Right lobe of liver (tissue), 6 donors: Measurements from ENCODE around the gene MYOCOS. TPM values are rescaled to one million over a fixed set of nuclear protein-coding genes. Genes with fewer than 3 reads are reported as not detected.

Experiments used
- ATAC-seq, 4 donors: fragments of 200-7000 bp; cut with Tn5 transposase; one replicate each; pipeline ENCODE4 v1.9.1; 2020; ENCODE audit warnings: mild to moderate bottlenecking in 4 of 4, moderate library complexity in 4 of 4
- DNase-seq, 3 donors: peaks; one replicate each; pipeline ENCODE4 v3.0.0-alpha.2; 2020
- H3K27ac ChIP-seq, 3 donors: fragments of 200-600 bp; one replicate each; pipeline ENCODE4 v1.8.0; 2022
- H3K27me3 ChIP-seq, 2 donors: fragments of 200-600 bp; one replicate each; pipeline ENCODE4 v1.8.0; 2022
- H3K36me3 ChIP-seq, 4 donors: fragments of 200-600 bp; sonication (generic) in 1 of 4; one replicate each; pipeline versions ENCODE4 v1.5.1 to v1.8.0; 2017 to 2022; ENCODE audit warnings: control low read depth in 1 of 4
- H3K4me1 ChIP-seq, 4 donors: fragments of 200-600 bp; sonication (generic) in 1 of 4; one replicate each; pipeline versions ENCODE4 v1.5.1 to v1.8.0; 2017 to 2022; ENCODE audit warnings: control low read depth in 1 of 4
- H3K4me3 ChIP-seq, 3 donors: fragments of 200-600 bp; one replicate each; pipeline ENCODE4 v1.8.0; 2022
- H3K9me3 ChIP-seq, 4 donors: fragments of 200-600 bp; sonication (generic) in 1 of 4; one replicate each; pipeline versions ENCODE4 v1.5.1 to v1.8.0; 2017 to 2022; ENCODE audit warnings: control low read depth in 1 of 4
- CTCF ChIP-seq, 4 donors: fragments of 200-600 bp in 3 of 4; fragments of 450-650 bp in 1 of 4; IDR thresholded peaks; one replicate each; pipeline versions ENCODE4 v1.5.1 to v1.8.0; 2016 to 2022; ENCODE audit warnings: antibody characterized with exemption in 4 of 4, mild to moderate bottlenecking in 2 of 4
- POLR2A ChIP-seq: fragments of 450-650 bp; IDR thresholded peaks from one replicate; pipeline ENCODE4 v1.6.1; 2017; ENCODE audit warnings: antibody characterized with exemption, mild to moderate bottlenecking
- WGBS: methylation state at CpG from one replicate; pipeline ENCODE4 v1.1.6; 2018; ENCODE audit warnings: low coverage, low lambda C conversion rate; ENCODE audit not compliant: insufficient coverage; ENCODE audit errors: missing lambda C conversion rate; 5-methylcytosine and 5-hydroxymethylcytosine counted together
- intact Hi-C, 2 donors: fragments of 100-400 bp; cut with DNase I; formaldehyde crosslinking; loops; one replicate each; pipeline versions ENCODE4 v1.11.2 to v1.14.1; 2022
- total RNA-seq, 6 experiments: library from RNA; depleted of rRNA in 2 of 6; stranded (reverse); fragments of >200 nt in 2 of 6; fragmentation: NEBNext Ultra II Directional in 3 of 6; extraction: Animal tissue kit (Norgen Biotek cat#: 25700) in 3 of 6; gene quantifications; one replicate each; pipeline versions ENCODE4 v1.1.0 to v1.2.4, GENCODE V29; 2016 to 2023
- donor health status: DM: no; HTN: yes; CAD: no.
- donor health status: DM: no; HTN: no; CAD: no.
- donor health status: DM: no; HTN: no; CAD: no.
- donor health status: DM: no; HTN: yes; CAD: no.
- donor health status: DM: no; HTN: yes; CAD: no.

MYOCOS gene
- total RNA-seq, 6 experiments from 2014 or later: not detected

GRCh38 chr1:171583591-171584201, 38.3 kb upstream of the MYOCOS start:
- Histone ChIP-seq H3K36me3 (peaks cover 0 to 64% (median 34%) of the 10 kb centered on the region in 4 donors), H3K4me3 (no peak overlapping the region), H3K27me3 (no peaks in the 10 kb centered on the region), H3K4me1 (no peaks in the 10 kb centered on the region), H3K27ac (no peak overlapping the region), H3K9me3 (no peaks in the 10 kb centered on the region)
- intact Hi-C loops: loop anchor here in 1 of 2 donors (10.0 kb wide), 1 partner anchor 49 kb away; no protein-coding TSS in a partner anchor
- no CpG with 5 or more reads among the region's 1 CpG for WGBS
- DNase-seq: no peak
- no peak for ATAC-seq
- no peak for TF ChIP-seq CTCF (IDR thresholded peaks at IDR 0.05)
- TF ChIP-seq POLR2A: no peak

- Histone ChIP-seq H3K4me3 (no peak overlapping the region), H3K36me3 (peaks cover 0 to 69% (median 27%) of the 10 kb centered on the region in 4 donors), H3K27ac (no peak overlapping the region), H3K4me1 (no peaks in the 10 kb centered on the region), H3K27me3 (no peaks in the 10 kb centered on the region), H3K9me3 (no peaks in the 10 kb centered on the region)
- intact Hi-C loops: loop anchor here in 1 of 2 donors (10.0 kb wide), 1 partner anchor 51 kb away; no protein-coding TSS in a partner anchor
- ATAC-seq: no peak
- no peak for DNase-seq
- WGBS: 95% methylated on average over 8 of the region's 9 CpGs
- TF ChIP-seq POLR2A (no peak), CTCF (IDR thresholded peaks at IDR 0.05) (no peak)
Measured at GRCh38 chr1:171585715-171586114, 36.3 kb upstream of the MYOCOS start.

GRCh38 chr1:171588230-171588629, 33.8 kb upstream of the MYOCOS start:
- no peak overlapping the region for H3K4me3 ChIP-seq
- TF ChIP-seq CTCF (IDR thresholded peaks at IDR 0.05) (no peak), POLR2A (no peak)
- intact Hi-C loops: loop anchor here in 1 of 2 donors (10.0 kb wide), 1 partner anchor 53 kb away; no protein-coding TSS in a partner anchor
- no peaks in the 10 kb centered on the region for H3K27me3 ChIP-seq
- peaks cover 0 to 82% (median 31%) of the 10 kb centered on the region in 4 donors for H3K36me3 ChIP-seq
- DNase-seq (no peak), ATAC-seq (no peak)
- no peak overlapping the region for H3K27ac ChIP-seq
- 83% methylated on average over 2 of the region's 2 CpGs for WGBS
- no peaks in the 10 kb centered on the region for H3K9me3 ChIP-seq
- no peaks in the 10 kb centered on the region for H3K4me1 ChIP-seq

- intact Hi-C loops: no loop called here
- no peak overlapping the region for H3K27ac ChIP-seq
- no peak overlapping the region for H3K4me3 ChIP-seq
- WGBS: 50% methylated on average over 1 of the region's 1 CpG
- no peaks in the 10 kb centered on the region for H3K9me3 ChIP-seq
- ATAC-seq (no peak), DNase-seq (no peak)
- TF ChIP-seq CTCF (IDR thresholded peaks at IDR 0.05) (no peak), POLR2A (no peak)
- H3K4me1 ChIP-seq: peaks cover 0 to 5% (median 0%) of the 10 kb centered on the region in 4 donors
- peaks cover 0 to 70% (median 25%) of the 10 kb centered on the region in 4 donors for H3K36me3 ChIP-seq
- no peaks in the 10 kb centered on the region for H3K27me3 ChIP-seq
Measured at GRCh38 chr1:171590022-171590421, 32.0 kb upstream of the MYOCOS start.
